Ovary (tissue), 9 donors: ENCODE measurements around the gene THEMIS. TPM values are rescaled to one million over a fixed set of nuclear protein-coding genes. Genes with fewer than 3 reads are reported as not detected.

Source experiments
- DNase-seq, 5 donors: peaks; one replicate each; pipeline ENCODE4 v3.0.0-alpha.2; 2019 to 2020
- H3K27ac ChIP-seq, 2 donors: fragments of 200-600 bp; one replicate each; pipeline versions ENCODE4 v1.5.1 to v1.8.0; 2019 to 2022
- H3K27me3 ChIP-seq: fragments of 200-600 bp; one replicate; pipeline ENCODE4 v1.8.0; 2022
- H3K36me3 ChIP-seq: fragments of 200-600 bp; sonication (generic); one replicate; pipeline ENCODE4 v1.5.1; 2019
- H3K4me1 ChIP-seq: one replicate; pipeline ENCODE4 v1.8.1; 2013; ENCODE audit warnings: mild to moderate bottlenecking, moderate library complexity; ENCODE audit not compliant: insufficient read depth
- H3K4me3 ChIP-seq: fragments of 200-600 bp; sonication (generic); one replicate; pipeline ENCODE4 v1.5.1; 2017
- H3K9me3 ChIP-seq, 2 donors: fragments of 200-600 bp in 1 of 2; sonication (generic) in 1 of 2; one replicate each; pipeline versions ENCODE4 v1.5.1 to v1.8.1; 2013 to 2019; ENCODE audit warnings: mild to moderate bottlenecking in 1 of 2, moderate library complexity in 1 of 2
- CTCF ChIP-seq, 3 donors: fragments of 450-650 bp in 2 of 3; fragments of 200-600 bp in 1 of 3; IDR thresholded peaks; one replicate each; pipeline versions ENCODE4 v1.5.1 to v1.8.0; 2016 to 2022; ENCODE audit warnings: antibody characterized with exemption in 3 of 3, mild to moderate bottlenecking in 1 of 3
- EP300 ChIP-seq: sonication (generic); formaldehyde crosslinking; IDR thresholded peaks from one replicate; pipeline ENCODE4 v1.6.1; 2017; ENCODE audit warnings: antibody characterized with exemption
- POLR2A ChIP-seq: fragments of 450-650 bp; IDR thresholded peaks from one replicate; pipeline ENCODE4 v1.6.1; 2017; ENCODE audit warnings: antibody characterized with exemption, mild to moderate bottlenecking, moderate library complexity
- WGBS, 3 donors: extraction: QIAGEN DNeasy Blood & Tissue Kit in 1 of 3; methylation state at CpG; one replicate each; pipeline versions ENCODE4 v1.1.5 to v1.1.7; 2013 to 2017; 5-methylcytosine and 5-hydroxymethylcytosine counted together
- intact Hi-C, 4 donors: fragments of 100-400 bp; cut with DNase I; formaldehyde crosslinking; loops; one replicate each; pipeline versions ENCODE4 v1.11.0 to v1.15.1; 2022 to 2023
- polyA plus RNA-seq, 2 donors: library from polyadenylated mRNA; stranded (reverse); fragments of 200-250 nt in 1 of 2; fragments of 350-450 nt in 1 of 2; fragmentation: Illumina TruSeq in 1 of 2; extraction: RNeasy Lipid Tissue Mini Kit (QIAGEN cat#74804) in 1 of 2; gene quantifications; one replicate each; pipeline ENCODE4 v1.2.3, GENCODE V29; 2013 to 2014
- total RNA-seq, 7 donors: library from RNA; depleted of rRNA in 2 of 7; stranded (reverse); fragments of >200 nt in 2 of 7; fragmentation: NEBNext Ultra II Directional in 3 of 7; extraction: Animal tissue kit (Norgen Biotek cat#: 25700) in 3 of 7; gene quantifications; one replicate each; pipeline versions ENCODE4 v1.1.0 to v1.2.4, GENCODE V29; 2016 to 2023
- donor health status: DM: no; HTN: no; CAD: no; lungs with moderate emphysema.
- donor health status: DM: no; HTN: no; CAD: no.
- donor health status: Bipolar disorder and iron deficiency.
- donor health status: DM: yes; HTN: yes; CAD: no.
- donor health status: DM: no; HTN: no; CAD: no.
- donor health status: DM: yes; HTN: yes; CAD: no.

THEMIS gene
- total and polyA plus RNA-seq, 9 donors: 0.05 to 0.87 (median 0.40) TPM; not detected in 1

GRCh38 chr6:127718694-127719093 is 182.2 kb downstream of the THEMIS start:
- intact Hi-C loops: no loop called here
- no peaks in the 10 kb centered on the region for H3K9me3 ChIP-seq
- WGBS, 3 donors: 5 to 9% (median 8%) methylated on average over 3 of the region's 3 CpGs
- H3K4me1 ChIP-seq: peaks cover 11% of the 10 kb centered on the region
- TF ChIP-seq POLR2A (no peak), EP300 (no peak), CTCF (IDR thresholded peaks at IDR 0.05) (no peak)
- no peak overlapping the region for H3K27ac ChIP-seq
- H3K4me3 ChIP-seq: no peak overlapping the region
- H3K36me3 ChIP-seq: no peaks in the 10 kb centered on the region
- no peaks in the 10 kb centered on the region for H3K27me3 ChIP-seq
- DNase-seq: no peak

GRCh38 chr6:127717384-127717783 is 183.5 kb downstream of the THEMIS start:
- intact Hi-C loops: no loop called here
- no peaks in the 10 kb centered on the region for H3K9me3 ChIP-seq
- H3K27ac ChIP-seq: peak overlapping the region in 1 of 2 donors; percentile 50
- 9 to 31% (median 11%) methylated on average over 2 of the region's 2 CpGs for WGBS, 3 donors
- no peaks in the 10 kb centered on the region for H3K36me3 ChIP-seq
- no peak overlapping the region for H3K4me3 ChIP-seq
- DNase-seq: no peak
- TF ChIP-seq CTCF (IDR thresholded peaks at IDR 0.05) (no peak), EP300 (no peak), POLR2A (no peak)
- H3K27me3 ChIP-seq: no peaks in the 10 kb centered on the region
- H3K4me1 ChIP-seq: peaks cover 11% of the 10 kb centered on the region

GRCh38 chr6:127716465-127716864 is 184.4 kb downstream of the THEMIS start:
- peak overlapping the region in 1 of 2 donors; percentile 50 for H3K27ac ChIP-seq
- 13 to 44% (median 31%) methylated on average over 2 of the region's 2 CpGs for WGBS, 3 donors
- no peak overlapping the region for H3K4me3 ChIP-seq
- intact Hi-C loops: no loop called here
- peak in 2 of 5 donors; percentile 10 to 14 for DNase-seq
- TF ChIP-seq CTCF (IDR thresholded peaks at IDR 0.05): no peak
- TF ChIP-seq EP300: no peak
- TF ChIP-seq POLR2A: no peak
- H3K36me3 ChIP-seq: no peaks in the 10 kb centered on the region
- no peaks in the 10 kb centered on the region for H3K9me3 ChIP-seq
- H3K27me3 ChIP-seq: no peaks in the 10 kb centered on the region
- H3K4me1 ChIP-seq: peaks cover 7% of the 10 kb centered on the region

- TF ChIP-seq POLR2A: no peak
- no peak for TF ChIP-seq EP300
- TF ChIP-seq CTCF (IDR thresholded peaks at IDR 0.05): no peak
- WGBS, 3 donors: 91 to 99% (median 97%) methylated on average over 3 of the region's 3 CpGs
- Histone ChIP-seq H3K4me1 (no peaks in the 10 kb centered on the region), H3K27me3 (no peaks in the 10 kb centered on the region), H3K27ac (no peak overlapping the region), H3K9me3 (no peaks in the 10 kb centered on the region), H3K36me3 (no peaks in the 10 kb centered on the region), H3K4me3 (no peak overlapping the region)
- no peak for DNase-seq
- intact Hi-C loops: no loop called here
Observed at GRCh38 chr6:127710668-127711067, 190.2 kb downstream of the THEMIS start.

- intact Hi-C loops: no loop called here
Observed at GRCh38 chr6:127706216-127706615, 194.6 kb downstream of the THEMIS start.

More at GRCh38 chr6:127706216-127706615, 194.6 kb downstream of the THEMIS start:
- Histone ChIP-seq H3K4me1 (no peaks in the 10 kb centered on the region), H3K36me3 (no peaks in the 10 kb centered on the region), H3K27me3 (no peaks in the 10 kb centered on the region), H3K4me3 (no peak overlapping the region), H3K27ac (no peak overlapping the region), H3K9me3 (no peaks in the 10 kb centered on the region)
- DNase-seq: no peak
- no peak for TF ChIP-seq EP300
- TF ChIP-seq CTCF (IDR thresholded peaks at IDR 0.05): no peak
- no peak for TF ChIP-seq POLR2A
